ENCODE data around the gene GAK. TPM values are rescaled to one million over a fixed set of nuclear protein-coding genes. Genes with fewer than 3 reads are reported as not detected.
"Not testable (repeated sequence)": the region's sequence is repeated elsewhere in the genome, so short reads cannot be mapped to it uniquely, and the experiment has no call there.

GAK gene
- total and polyA plus RNA-seq, 2 of the 13 experiments (the other 11 are each of a cell fraction or from before 2014, with no cell fraction given): 17.5 to 44.3 TPM

DNA sequence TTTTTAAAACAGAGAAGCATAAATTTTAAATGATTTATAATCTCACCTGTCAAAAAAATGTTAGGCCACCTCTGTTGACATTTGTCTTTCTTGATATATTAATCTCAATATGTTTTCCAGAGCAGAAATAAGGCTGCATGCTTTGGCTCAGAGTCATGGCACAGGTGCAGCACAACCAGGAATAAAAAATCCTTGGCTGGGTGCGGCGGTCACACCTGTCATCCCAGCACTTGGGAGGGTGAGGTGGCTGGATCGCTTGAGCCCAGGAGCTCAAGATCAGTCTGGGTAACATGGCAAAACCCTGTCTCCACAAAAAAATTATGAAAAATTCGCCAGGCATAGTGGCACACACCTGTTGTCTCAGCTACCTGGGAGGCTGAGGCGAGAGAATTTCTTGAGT, 124.3 kb downstream of the GAK start:
- Histone ChIP-seq H3K27ac (ENCODE audit: extremely low read length, insufficient read depth, low read length) (no peak overlapping the region), H3K9ac (ENCODE audit: insufficient read depth, low read depth, low read length) (no peak overlapping the region), H3K4me1 (ENCODE audit: insufficient read depth, low read length) (peaks cover 5% of the 10 kb centered on the region; the same call in 1 of the 2 replicates), H3K9me3 (ENCODE audit: low read length) (no peaks in the 10 kb centered on the region), H3K4me2 (ENCODE audit: low read depth, low read length) (no peak overlapping the region), H3K79me2 (ENCODE audit: insufficient read depth, low read length) (no peaks in the 10 kb centered on the region), H3K27me3 (ENCODE audit: control insufficient read depth in 1 of 2, insufficient read depth in 2 of 2, low read length in 2 of 2) (peaks cover 0 to 13% of the 10 kb centered on the region in 2 experiments; a peak in 2 of 5 replicates), H3K4me3 (replicated peaks in 1 of 3; ENCODE audit: insufficient read depth in 1 of 3, low read depth in 2 of 3, low read length in 3 of 3) (no peak overlapping the region), H3K36me3 (replicated peaks in 1 of 2; ENCODE audit: control insufficient read depth in 1 of 2, insufficient read depth in 2 of 2, low read length in 2 of 2) (no peaks in the 10 kb centered on the region), H4K20me1 (ENCODE audit: insufficient read depth, low read length) (no peaks in the 10 kb centered on the region), H2AFZ (ENCODE audit: low read length) (no peak overlapping the region)
- FAIRE-seq: no peak
- in situ Hi-C loops (cut with HindIII; ENCODE audit: extremely low pct_ligation_motif_present, low pct_unique_long_range_greater_than_20kb): no loop called here
- BruUV-seq (replicated peaks): no TSS peak
- ChIA-PET CTCF (ENCODE audit: low intra/inter-chr PET ratio, low total read pairs) (no interaction called here), POLR2A (no interaction called here)
- 59% methylated on average over 5 of the region's 5 CpGs for WGBS (ENCODE audit: low lambda C conversion rate)
- DNase-seq (ENCODE audit: low spot score): no peak
- no peak for TF ChIP-seq ZNF792 (CRISPR knock-in tag; IDR thresholded peaks at IDR 0.05)
- TF ChIP-seq, protein P1, sequence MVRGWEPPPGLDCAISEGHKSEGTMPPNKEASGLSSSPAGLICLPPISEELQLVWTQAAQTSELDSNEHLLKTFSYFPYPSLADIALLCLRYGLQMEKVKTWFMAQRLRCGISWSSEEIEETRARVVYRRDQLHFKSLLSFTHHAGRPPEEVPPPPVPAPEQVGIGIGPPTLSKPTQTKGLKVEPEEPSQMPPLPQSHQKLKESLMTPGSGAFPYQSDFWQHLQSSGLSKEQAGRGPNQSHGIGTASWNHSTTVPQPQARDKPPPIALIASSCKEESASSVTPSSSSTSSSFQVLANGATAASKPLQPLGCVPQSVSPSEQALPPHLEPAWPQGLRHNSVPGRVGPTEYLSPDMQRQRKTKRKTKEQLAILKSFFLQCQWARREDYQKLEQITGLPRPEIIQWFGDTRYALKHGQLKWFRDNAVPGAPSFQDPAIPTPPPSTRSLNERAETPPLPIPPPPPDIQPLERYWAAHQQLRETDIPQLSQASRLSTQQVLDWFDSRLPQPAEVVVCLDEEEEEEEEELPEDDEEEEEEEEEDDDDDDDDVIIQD (CRISPR knock-in tag; IDR thresholded peaks at IDR 0.05; ENCODE audit: low read depth): no peak
- no peak for TF ChIP-seq ZNF839 (CRISPR knock-in tag; IDR thresholded peaks at IDR 0.05; ENCODE audit: borderline replicate concordance)
- ATAC-seq: no peak
- intact Hi-C loops (cut with micrococcal nuclease; ENCODE audit: unreplicated experiment): no loop called here

DNA sequence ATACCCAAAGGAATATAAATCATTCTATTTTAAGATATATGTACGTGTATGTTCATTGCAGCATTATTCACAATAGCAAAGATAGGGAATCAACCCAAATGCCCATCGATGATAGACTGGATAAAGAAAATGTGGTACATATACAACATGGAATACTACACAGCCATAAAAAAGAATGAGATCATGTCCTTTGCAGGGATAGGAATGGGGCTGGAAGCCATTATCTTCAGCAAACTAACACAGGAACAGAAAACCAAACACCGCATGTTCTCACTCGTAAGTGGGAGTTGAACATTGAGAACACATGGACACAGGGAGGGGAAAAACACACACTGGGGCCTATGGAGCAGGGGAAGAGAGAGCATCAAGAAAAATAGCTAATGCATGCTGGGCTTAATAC, 125.1 kb downstream of the GAK start:
- H3K4me2 ChIP-seq (ENCODE audit: low read depth, low read length); H3K36me3 ChIP-seq (replicated peaks in 1 of 2; ENCODE audit: control insufficient read depth in 1 of 2, insufficient read depth in 2 of 2, low read length in 2 of 2); intact Hi-C loops (cut with micrococcal nuclease; ENCODE audit: unreplicated experiment); H3K27ac ChIP-seq (ENCODE audit: extremely low read length, insufficient read depth, low read length); H3K79me2 ChIP-seq (ENCODE audit: insufficient read depth, low read length); H4K20me1 ChIP-seq (ENCODE audit: insufficient read depth, low read length); DNase-seq (ENCODE audit: low spot score); in situ Hi-C loops (cut with HindIII; ENCODE audit: extremely low pct_ligation_motif_present, low pct_unique_long_range_greater_than_20kb); H3K27me3 ChIP-seq (ENCODE audit: control insufficient read depth in 1 of 2, insufficient read depth in 2 of 2, low read length in 2 of 2); ATAC-seq; H3K4me3 ChIP-seq (replicated peaks in 1 of 3; ENCODE audit: insufficient read depth in 1 of 3, low read depth in 2 of 3, low read length in 3 of 3); H3K4me1 ChIP-seq (ENCODE audit: insufficient read depth, low read length); CTCF ChIA-PET (ENCODE audit: low intra/inter-chr PET ratio, low total read pairs); POLR2A ChIA-PET; H3K9ac ChIP-seq (ENCODE audit: insufficient read depth, low read depth, low read length); H2AFZ ChIP-seq (ENCODE audit: low read length); H3K9me3 ChIP-seq (ENCODE audit: low read length); BruUV-seq (replicated peaks); FAIRE-seq: not testable (repeated sequence)
- WGBS (ENCODE audit: low lambda C conversion rate): 74% methylated on average over 4 of the region's 4 CpGs
